Liver (tissue), 9 donors: ENCODE results near the gene PLEKHA7. TPM values are rescaled to one million over a fixed set of nuclear protein-coding genes. Genes with fewer than 3 reads are reported as not detected.

Source experiments
- DNase-seq: peaks from one replicate; pipeline ENCODE4 v3.0.0-alpha.2; 2017; ENCODE audit warnings: low spot score
- H3K27ac ChIP-seq, 2 donors: one replicate each; pipeline ENCODE4 v1.7.0; 2013; ENCODE audit warnings: inconsistent platforms in 2 of 2, low read length in 2 of 2, control low read depth in 1 of 2, low read depth in 1 of 2, mild to moderate bottlenecking in 1 of 2
- H3K27me3 ChIP-seq, 4 donors: one replicate each; pipeline versions ENCODE4 v1.6.1 to v1.7.0; 2013; ENCODE audit warnings: low read length in 3 of 4, inconsistent platforms in 1 of 4, mild to moderate bottlenecking in 1 of 4, moderate library complexity in 1 of 4; ENCODE audit not compliant: control insufficient read depth in 4 of 4, insufficient read depth in 4 of 4
- H3K36me3 ChIP-seq, 4 donors: one replicate each; pipeline versions ENCODE4 v1.6.1 to v1.7.0; 2013; ENCODE audit warnings: low read length in 3 of 4, mild to moderate bottlenecking in 3 of 4, low read depth in 1 of 4, moderate library complexity in 1 of 4; ENCODE audit not compliant: control insufficient read depth in 4 of 4, insufficient read depth in 3 of 4
- H3K4me1 ChIP-seq, 4 donors: one replicate each; pipeline versions ENCODE4 v1.6.1 to v1.7.0; 2013; ENCODE audit warnings: low read length in 3 of 4, mild to moderate bottlenecking in 3 of 4, moderate library complexity in 1 of 4; ENCODE audit not compliant: control insufficient read depth in 4 of 4, insufficient read depth in 4 of 4
- H3K4me3 ChIP-seq, 3 donors: one replicate each; pipeline versions ENCODE4 v1.6.1 to v1.7.0; 2013; ENCODE audit warnings: low read length in 3 of 3, control low read depth in 1 of 3, low read depth in 1 of 3, mild to moderate bottlenecking in 1 of 3
- H3K9ac ChIP-seq, 2 donors: one replicate each; pipeline ENCODE4 v1.7.0; 2013; ENCODE audit warnings: low read length in 2 of 2, mild to moderate bottlenecking in 2 of 2, moderate library complexity in 2 of 2, control low read depth in 1 of 2, low read depth in 1 of 2
- H3K9me3 ChIP-seq, 4 donors: one replicate each; pipeline versions ENCODE4 v1.6.1 to v1.7.0; 2013; ENCODE audit warnings: low read length in 3 of 4; ENCODE audit not compliant: control insufficient read depth in 4 of 4
- ATF3 ChIP-seq: IDR thresholded peaks from 2 replicates; pipeline ENCODE4 v1.6.1; 2016; ENCODE audit warnings: antibody characterized with exemption
- CTCF ChIP-seq: fragments of 150-350 bp; IDR thresholded peaks from 2 replicates; pipeline ENCODE4 v1.5.1; 2017; ENCODE audit warnings: improper control_type of control experiment, low read depth, low read length; ENCODE audit not compliant: missing input control
- EGR1 ChIP-seq, 2 donors: IDR thresholded peaks; 2 replicates each; pipeline ENCODE4 v1.6.1; 2016 to 2018; ENCODE audit warnings: antibody characterized with exemption in 2 of 2, low read depth in 2 of 2
- FOXA1 ChIP-seq: IDR thresholded peaks from 2 replicates; pipeline ENCODE4 v1.6.1; 2016; ENCODE audit warnings: antibody characterized with exemption
- FOXA2 ChIP-seq: IDR thresholded peaks from 2 replicates; pipeline ENCODE4 v1.6.1; 2016; ENCODE audit warnings: antibody characterized with exemption
- GABPA ChIP-seq, 2 donors: IDR thresholded peaks in 1 of 2; conservative IDR thresholded peaks in 1 of 2; 2 replicates each; pipeline ENCODE4 v1.6.1; 2016; ENCODE audit warnings: antibody characterized with exemption in 2 of 2, mild to moderate bottlenecking in 1 of 2, moderate library complexity in 1 of 2
- HNF4A ChIP-seq, 2 donors: conservative IDR thresholded peaks; 2 replicates each; pipeline ENCODE4 v1.6.1; 2016; ENCODE audit warnings: antibody characterized with exemption in 2 of 2, mild to moderate bottlenecking in 2 of 2
- HNF4G ChIP-seq: IDR thresholded peaks from 2 replicates; pipeline ENCODE4 v1.6.1; 2016; ENCODE audit warnings: antibody characterized with exemption
- JUND ChIP-seq, 2 donors: IDR thresholded peaks; 2 replicates each; pipeline ENCODE4 v1.6.1; 2016; ENCODE audit warnings: antibody characterized with exemption in 2 of 2
- MAX ChIP-seq: IDR thresholded peaks from 2 replicates; pipeline ENCODE4 v1.6.1; 2016; ENCODE audit warnings: antibody characterized with exemption
- NR2F2 ChIP-seq: IDR thresholded peaks from 2 replicates; pipeline ENCODE4 v1.6.1; 2016; ENCODE audit warnings: antibody characterized with exemption
- RAD21 ChIP-seq, 2 donors: IDR thresholded peaks; 2 replicates each; pipeline ENCODE4 v1.6.1; 2016; ENCODE audit warnings: antibody characterized with exemption in 2 of 2, mild to moderate bottlenecking in 2 of 2
- REST ChIP-seq: IDR thresholded peaks from 2 replicates; pipeline ENCODE4 v1.6.1; 2016; ENCODE audit warnings: antibody characterized with exemption, mild to moderate bottlenecking
- RXRA ChIP-seq, 2 donors: IDR thresholded peaks; 2 replicates each; pipeline ENCODE4 v1.6.1; 2017 to 2018; ENCODE audit warnings: antibody characterized with exemption in 2 of 2, mild to moderate bottlenecking in 1 of 2
- SP1 ChIP-seq: IDR thresholded peaks from 2 replicates; pipeline ENCODE4 v1.6.1; 2018; ENCODE audit warnings: antibody characterized with exemption, mild to moderate bottlenecking
- TAF1 ChIP-seq: conservative IDR thresholded peaks from 2 replicates; pipeline ENCODE4 v1.6.1; 2016; ENCODE audit warnings: antibody characterized with exemption, mild to moderate bottlenecking
- YY1 ChIP-seq: IDR thresholded peaks from 2 replicates; pipeline ENCODE4 v1.6.1; 2016; ENCODE audit warnings: antibody characterized with exemption, mild to moderate bottlenecking
- ZBTB33 ChIP-seq: IDR thresholded peaks from 2 replicates; pipeline ENCODE4 v1.6.1; 2016; ENCODE audit warnings: antibody characterized with exemption
- WGBS: extraction: QIAGEN DNeasy Blood & Tissue Kit; methylation state at CpG from one replicate; pipeline ENCODE4 v1.1.7; 2013; 5-methylcytosine and 5-hydroxymethylcytosine counted together
- polyA plus RNA-seq, 2 donors: library from polyadenylated mRNA; stranded (reverse) in 1 of 2; unstranded in 1 of 2; fragments of 200-250 nt in 1 of 2; fragments of >200 nt in 1 of 2; fragmentation: Nextera tagmentation in 1 of 2; extraction: Ambion mirVana in 1 of 2; gene quantifications; one replicate each; pipeline versions ENCODE4 v1.2.1 to v1.2.3, GENCODE V29; 2013 to 2015
- total RNA-seq, 2 donors: library from RNA; depleted of rRNA; stranded (reverse); fragments of >200 nt; gene quantifications; one replicate each; pipeline ENCODE4 v1.2.3, GENCODE V29; 2014
- donor health status: healthy.
- donor health status: healthy.
- donor health status: healthy.
- donor health status: healthy.
- donor health status: healthy.

The PLEKHA7 gene
- total and polyA plus RNA-seq, 4 donors: 6.1 to 28.8 (median 8.5) TPM

- Histone ChIP-seq H3K4me3 (no peak overlapping the region), H3K27ac (no peak overlapping the region), H3K27me3 (no peaks in the 10 kb centered on the region), H3K4me1 (peaks cover 6 to 32% (median 21%) of the 10 kb centered on the region in 4 donors), H3K9me3 (no peaks in the 10 kb centered on the region), H3K9ac (no peak overlapping the region), H3K36me3 (peaks cover 0 to 3% (median 0%) of the 10 kb centered on the region in 4 donors)
- TF ChIP-seq HNF4G: no peak
- no peak for TF ChIP-seq SP1
- TF ChIP-seq YY1: no peak
- TF ChIP-seq ATF3: no peak
- no peak for TF ChIP-seq REST
- no peak for TF ChIP-seq RAD21 (IDR thresholded peaks at IDR 0.05)
- TF ChIP-seq GABPA (IDR thresholded peaks at IDR 0.05 in 1 of 2, conservative IDR thresholded peaks at IDR 0.05 in 1 of 2): no peak
- TF ChIP-seq NR2F2: no peak
- no peak for TF ChIP-seq CTCF
- TF ChIP-seq JUND (IDR thresholded peaks at IDR 0.05): no peak
- no peak for TF ChIP-seq FOXA1
- TF ChIP-seq TAF1: no peak
- TF ChIP-seq FOXA2: no peak
- no peak for TF ChIP-seq EGR1 (IDR thresholded peaks at IDR 0.05; ENCODE audit: low read depth in 2 of 2)
- TF ChIP-seq MAX: no peak
- TF ChIP-seq HNF4A (conservative IDR thresholded peaks at IDR 0.05): no peak
- no peak for TF ChIP-seq ZBTB33
- TF ChIP-seq RXRA (IDR thresholded peaks at IDR 0.05): no peak
- DNase-seq: no peak
- WGBS: 91% methylated on average over 1 of the region's 1 CpG
Measured at GRCh38 chr11:16982809-16983208, 31.4 kb downstream of the PLEKHA7 start.
